B cell (primary cell): ENCODE data around the gene GNA12.

Experiments
- EZH2 ChIP-seq: IDR thresholded peaks from 2 replicates; pipeline ENCODE4 v1.6.1; 2012; ENCODE audit warnings: borderline replicate concordance, low read depth, mild to moderate bottlenecking, moderate library complexity, low read length; ENCODE audit not compliant: insufficient read depth, poor library complexity, severe bottlenecking
- TF ChIP-seq, protein P1 (sequence below): fragments of 200-600 bp; IDR thresholded peaks from one replicate; pipeline ENCODE4 v1.8.0; 2022; ENCODE audit warnings: antibody characterized with exemption, mild to moderate bottlenecking

DNA sequence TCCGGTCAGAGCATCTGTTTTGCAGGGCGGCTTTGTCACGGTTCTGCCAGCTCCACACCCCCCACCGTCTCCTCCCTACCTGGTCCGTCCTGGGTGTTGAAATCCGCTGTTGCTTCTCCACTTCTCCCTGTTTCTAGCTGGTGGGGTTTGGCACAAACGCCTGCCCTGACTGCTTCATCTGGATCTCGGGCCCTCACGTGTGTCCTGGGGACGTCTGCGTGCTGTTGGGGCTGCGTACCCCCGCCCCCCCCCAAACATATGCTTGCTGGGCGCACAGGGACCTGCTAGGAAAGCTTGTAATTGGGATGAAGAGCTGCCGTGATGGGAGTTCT lies 144.9 kb downstream of the GNA12 start:
- TF ChIP-seq, protein P1, sequence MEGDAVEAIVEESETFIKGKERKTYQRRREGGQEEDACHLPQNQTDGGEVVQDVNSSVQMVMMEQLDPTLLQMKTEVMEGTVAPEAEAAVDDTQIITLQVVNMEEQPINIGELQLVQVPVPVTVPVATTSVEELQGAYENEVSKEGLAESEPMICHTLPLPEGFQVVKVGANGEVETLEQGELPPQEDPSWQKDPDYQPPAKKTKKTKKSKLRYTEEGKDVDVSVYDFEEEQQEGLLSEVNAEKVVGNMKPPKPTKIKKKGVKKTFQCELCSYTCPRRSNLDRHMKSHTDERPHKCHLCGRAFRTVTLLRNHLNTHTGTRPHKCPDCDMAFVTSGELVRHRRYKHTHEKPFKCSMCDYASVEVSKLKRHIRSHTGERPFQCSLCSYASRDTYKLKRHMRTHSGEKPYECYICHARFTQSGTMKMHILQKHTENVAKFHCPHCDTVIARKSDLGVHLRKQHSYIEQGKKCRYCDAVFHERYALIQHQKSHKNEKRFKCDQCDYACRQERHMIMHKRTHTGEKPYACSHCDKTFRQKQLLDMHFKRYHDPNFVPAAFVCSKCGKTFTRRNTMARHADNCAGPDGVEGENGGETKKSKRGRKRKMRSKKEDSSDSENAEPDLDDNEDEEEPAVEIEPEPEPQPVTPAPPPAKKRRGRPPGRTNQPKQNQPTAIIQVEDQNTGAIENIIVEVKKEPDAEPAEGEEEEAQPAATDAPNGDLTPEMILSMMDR, result no peak
- TF ChIP-seq EZH2, result no peak
